ENCODE data around the gene MYO1E. TPM values are rescaled to one million over a fixed set of nuclear protein-coding genes. Genes with fewer than 3 reads are reported as not detected.

Gene MYO1E
- total RNA-seq, 4 donors from 2014 or later: 245 to 380 (median 268) TPM

- no peaks in the 10 kb centered on the region for H3K27me3 ChIP-seq
- peaks cover 0 to 33% (median 0%) of the 10 kb centered on the region in 4 donors for H3K4me1 ChIP-seq
- H3K36me3 ChIP-seq: no peaks in the 10 kb centered on the region
- H3K4me3 ChIP-seq: no peak overlapping the region
- TF ChIP-seq POLR2A (IDR thresholded peaks at IDR 0.05): no peak
- no peak for TF ChIP-seq CTCF (IDR thresholded peaks at IDR 0.05)
- no peak for DNase-seq
- no peak overlapping the region for H3K27ac ChIP-seq
- H3K9me3 ChIP-seq: no peaks in the 10 kb centered on the region
Observed at GRCh38 chr15:59311195-59311594, 61.5 kb downstream of the MYO1E start.

- Histone ChIP-seq H3K4me3 (no peak overlapping the region), H3K27me3 (no peaks in the 10 kb centered on the region), H3K36me3 (no peaks in the 10 kb centered on the region), H3K27ac (no peak overlapping the region), H3K4me1 (peaks cover 0 to 31% (median 0%) of the 10 kb centered on the region in 4 donors), H3K9me3 (no peaks in the 10 kb centered on the region)
- TF ChIP-seq CTCF (IDR thresholded peaks at IDR 0.05) (no peak), POLR2A (IDR thresholded peaks at IDR 0.05) (no peak)
- DNase-seq: no peak
Observed at GRCh38 chr15:59309405-59309804, 63.3 kb downstream of the MYO1E start.

GRCh38 chr15:59307165-59307537 is 65.5 kb downstream of the MYO1E start:
- no peak overlapping the region for H3K4me3 ChIP-seq
- no peak overlapping the region for H3K27ac ChIP-seq
- TF ChIP-seq POLR2A (IDR thresholded peaks at IDR 0.05): no peak
- no peaks in the 10 kb centered on the region for H3K27me3 ChIP-seq
- H3K9me3 ChIP-seq: no peaks in the 10 kb centered on the region
- H3K36me3 ChIP-seq: no peaks in the 10 kb centered on the region
- DNase-seq: no peak
- peaks cover 0 to 14% (median 0%) of the 10 kb centered on the region in 4 donors for H3K4me1 ChIP-seq

- TF ChIP-seq POLR2A (IDR thresholded peaks at IDR 0.05) (no peak), CTCF (IDR thresholded peaks at IDR 0.05) (no peak)
- DNase-seq: no peak
- H3K4me3 ChIP-seq: no peak overlapping the region
- H3K36me3 ChIP-seq: no peaks in the 10 kb centered on the region
- H3K4me1 ChIP-seq: peaks cover 0 to 14% (median 0%) of the 10 kb centered on the region in 4 donors
- peak overlapping the region in 1 of 4 donors; percentile 10 for H3K27ac ChIP-seq
- H3K27me3 ChIP-seq: no peaks in the 10 kb centered on the region
- H3K9me3 ChIP-seq: no peaks in the 10 kb centered on the region
Observed at GRCh38 chr15:59306520-59307164, 66.0 kb downstream of the MYO1E start.

GRCh38 chr15:59304807-59305206 is 67.9 kb downstream of the MYO1E start:
- Histone ChIP-seq H3K36me3 (no peaks in the 10 kb centered on the region), H3K9me3 (no peaks in the 10 kb centered on the region), H3K27ac (peak overlapping the region in 3 of 4 donors; percentile 53 to 88 (median 80)), H3K4me3 (no peak overlapping the region), H3K4me1 (peaks cover 4 to 29% (median 10%) of the 10 kb centered on the region in 4 donors), H3K27me3 (no peaks in the 10 kb centered on the region)
- TF ChIP-seq CTCF (IDR thresholded peaks at IDR 0.05): no peak
- no peak for TF ChIP-seq POLR2A (IDR thresholded peaks at IDR 0.05)
- DNase-seq: no peak

GRCh38 chr15:59304034-59304795 is 68.5 kb downstream of the MYO1E start:
- no peak for TF ChIP-seq POLR2A (IDR thresholded peaks at IDR 0.05)
- TF ChIP-seq CTCF (IDR thresholded peaks at IDR 0.05): no peak

More at GRCh38 chr15:59304034-59304795, 68.5 kb downstream of the MYO1E start:
- no peak overlapping the region for H3K4me3 ChIP-seq
- no peaks in the 10 kb centered on the region for H3K27me3 ChIP-seq
- peaks cover 5 to 35% (median 12%) of the 10 kb centered on the region in 4 donors for H3K4me1 ChIP-seq
- no peak for DNase-seq
- H3K27ac ChIP-seq: peak overlapping the region in 2 of 4 donors; percentile 80 to 88
- no peaks in the 10 kb centered on the region for H3K36me3 ChIP-seq
- no peaks in the 10 kb centered on the region for H3K9me3 ChIP-seq
